ENCODE results near the gene AUH. TPM values are rescaled to one million over a fixed set of nuclear protein-coding genes. Genes with fewer than 3 reads are reported as not detected.

Gene AUH
- total RNA-seq, 1 experiment from 2014 or later, result 21.7 TPM

DNA sequence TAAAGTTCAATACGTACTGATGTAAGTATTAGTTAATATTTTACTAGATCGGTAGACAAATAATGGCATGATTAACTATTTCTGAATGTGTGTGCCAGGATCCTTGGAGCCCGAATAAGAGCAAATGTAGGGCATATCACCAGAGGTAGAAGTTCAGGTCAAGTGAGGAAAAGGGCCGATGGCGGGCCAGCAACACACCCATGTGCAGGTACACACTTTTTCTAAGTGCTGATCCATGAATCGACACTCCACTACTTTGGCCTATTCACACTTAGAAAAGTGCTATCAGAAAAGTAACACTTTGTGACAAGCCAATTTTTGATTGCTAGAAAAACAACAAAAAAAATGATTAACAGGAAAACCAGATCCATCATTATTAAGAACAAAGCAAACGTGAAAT, 150.3 kb downstream of the AUH start:
- H3K9me3 Mint-ChIP-seq, result no peaks in the 10 kb centered on the region
- peaks cover 6 to 9% of the 10 kb centered on the region in 2 experiments; a peak in 2 of 4 replicates for H3K4me1 Mint-ChIP-seq
- Histone ChIP-seq H3K79me2 (ENCODE audit: insufficient read depth, low read length) (no peaks in the 10 kb centered on the region), H3K23ac (ENCODE audit: insufficient read length, low read depth, low read length) (no peak overlapping the region), H2BK5ac (ENCODE audit: insufficient read length, low read length) (no peak overlapping the region), H2AFZ (ENCODE audit: low read length) (no peak overlapping the region), H4K5ac (ENCODE audit: insufficient read length, low read depth, low read length) (no peak overlapping the region), H3K27ac (ENCODE audit: insufficient read length, low read depth, low read length) (no peak overlapping the region), H3K4me1 (ENCODE audit: insufficient read depth, low read length) (no peaks in the 10 kb centered on the region), H3K4ac (ENCODE audit: low read depth, low read length) (no peak overlapping the region), H3K9ac (ENCODE audit: extremely low read depth, insufficient read length, low read length) (no peak overlapping the region), H2BK120ac (ENCODE audit: low read depth, low read length, poor library complexity, severe bottlenecking) (no peak overlapping the region), H3T11ph (ENCODE audit: low read length) (no peak overlapping the region), H3K14ac (ENCODE audit: insufficient read depth, low read length) (no peak overlapping the region), H2BK12ac (ENCODE audit: insufficient read length, low read depth, low read length) (no peak overlapping the region), H3K56ac (ENCODE audit: insufficient read length, low read depth, low read length) (no peak overlapping the region), H3K4me2 (ENCODE audit: insufficient read depth, insufficient read length, low read length) (no peak overlapping the region), H2AK5ac (ENCODE audit: insufficient read length, low read length) (no peak overlapping the region), H3K9me3 (ENCODE audit: control insufficient read depth, low read depth, low read length) (no peaks in the 10 kb centered on the region), H3K23me2 (ENCODE audit: insufficient read length, low read depth, low read length, poor library complexity, severe bottlenecking) (no peaks in the 10 kb centered on the region), H4K91ac (ENCODE audit: insufficient read length, low read depth, low read length) (no peak overlapping the region), H2BK15ac (ENCODE audit: low read depth, low read length) (no peak overlapping the region), H4K20me1 (ENCODE audit: control insufficient read depth, insufficient read depth, insufficient read length) (no peaks in the 10 kb centered on the region), H3K27me3 (ENCODE audit: insufficient read depth, low read length) (no peaks in the 10 kb centered on the region), H3K18ac (ENCODE audit: insufficient read length, low read depth, low read length) (no peak overlapping the region), H2BK20ac (ENCODE audit: low read depth, low read length, poor library complexity, severe bottlenecking) (no peak overlapping the region), H4K8ac (replicated peaks; ENCODE audit: insufficient read length, low read depth, low read length) (no peak overlapping the region), H3K79me1 (ENCODE audit: insufficient read depth, low read depth, low read length, poor library complexity, severe bottlenecking) (no peaks in the 10 kb centered on the region)
- DNase-seq, result no peak
- H3K4me3 Mint-ChIP-seq, result no peak overlapping the region
- H3K27me3 Mint-ChIP-seq (ENCODE audit: low read depth), result no peaks in the 10 kb centered on the region
- H3K36me3 Mint-ChIP-seq (ENCODE audit: insufficient read depth in 1 of 3, low read depth in 3 of 3), result peaks cover 0 to 7% (median 4%) of the 10 kb centered on the region in 3 experiments; a peak in 3 of 7 replicates
- TF ChIP-seq CTCF (conservative IDR thresholded peaks at IDR 0.05), result no peak
- WGBS (ENCODE audit: extremely low coverage, insufficient read length, low lambda C conversion rate), result no CpG with 5 or more reads among the region's 7 CpGs
- no peak overlapping the region for H3K27ac Mint-ChIP-seq
